Gastroesophageal sphincter (tissue), 3 donors: ENCODE measurements around the gene SLC38A6.

Source experiments
- CTCF ChIP-seq, 4 experiments: fragments of 200-600 bp in 2 of 4; fragments of 450-650 bp in 2 of 4; sonication (generic) in 1 of 4; IDR thresholded peaks; one replicate each; pipeline ENCODE4 v1.5.1; 2017 to 2019; ENCODE audit warnings: antibody characterized with exemption in 4 of 4, mild to moderate bottlenecking in 2 of 4, moderate library complexity in 2 of 4
- EP300 ChIP-seq: sonication (generic); formaldehyde crosslinking; IDR thresholded peaks from one replicate; pipeline ENCODE4 v1.6.1; 2017; ENCODE audit warnings: antibody characterized with exemption, mild to moderate bottlenecking
- POLR2A ChIP-seq, 2 donors: fragments of 450-650 bp; IDR thresholded peaks; one replicate each; pipeline ENCODE4 v1.6.1; 2017; ENCODE audit warnings: antibody characterized with exemption in 2 of 2, mild to moderate bottlenecking in 2 of 2, moderate library complexity in 1 of 2
- POLR2AphosphoS5 ChIP-seq: sonication (generic); formaldehyde crosslinking; IDR thresholded peaks from one replicate; pipeline ENCODE4 v1.6.1; 2017; ENCODE audit warnings: antibody characterized with exemption

- TF ChIP-seq POLR2A (IDR thresholded peaks at IDR 0.05) (no peak), CTCF (IDR thresholded peaks at IDR 0.05) (no peak), EP300 (no peak), POLR2AphosphoS5 (no peak)
These were observed 60.7 kb downstream of the SLC38A6 start for GRCh38 chr14:61041704-61042103.
